H9 (cell line): ENCODE measurements around the gene RERE. TPM values are rescaled to one million over a fixed set of nuclear protein-coding genes. Genes with fewer than 3 reads are reported as not detected.

Source experiments
- DNase-seq: peaks from one replicate; pipeline ENCODE4 v3.0.0-alpha.2; 2017
- H2AFZ ChIP-seq: one replicate; pipeline ENCODE4 v1.6.1; 2013; ENCODE audit warnings: mild to moderate bottlenecking, low read length, control low read depth, moderate library complexity
- H2AK5ac ChIP-seq: 2 replicates; pipeline ENCODE4 v1.6.1; 2013; ENCODE audit warnings: low read length, control low read depth, mixed read lengths; ENCODE audit not compliant: insufficient read length
- H2BK120ac ChIP-seq: one replicate; pipeline ENCODE4 v1.6.1; 2013; ENCODE audit warnings: low read depth, mild to moderate bottlenecking, low read length, control low read depth, inconsistent platforms; ENCODE audit not compliant: poor library complexity, severe bottlenecking
- H2BK12ac ChIP-seq: 2 replicates; pipeline ENCODE4 v1.6.1; 2013; ENCODE audit warnings: low read length, control low read depth, mixed read lengths, low read depth; ENCODE audit not compliant: insufficient read length
- H2BK15ac ChIP-seq: 2 replicates; pipeline ENCODE4 v1.6.1; 2013; ENCODE audit warnings: low read depth, low read length, control low read depth
- H2BK20ac ChIP-seq: one replicate; pipeline ENCODE4 v1.6.1; 2013; ENCODE audit warnings: low read depth, mild to moderate bottlenecking, low read length, control low read depth, inconsistent platforms; ENCODE audit not compliant: poor library complexity, severe bottlenecking
- H2BK5ac ChIP-seq: 2 replicates; pipeline ENCODE4 v1.6.1; 2013; ENCODE audit warnings: low read length, control low read depth, mixed read lengths; ENCODE audit not compliant: insufficient read length
- H3K14ac ChIP-seq: 2 replicates; pipeline ENCODE4 v1.6.1; 2013; ENCODE audit warnings: low read length, control low read depth; ENCODE audit not compliant: insufficient read depth
- H3K18ac ChIP-seq: 2 replicates; pipeline ENCODE4 v1.6.1; 2013; ENCODE audit warnings: low read depth, mild to moderate bottlenecking, mixed read lengths, low read length, control low read depth; ENCODE audit not compliant: insufficient read length
- H3K23ac ChIP-seq: 2 replicates; pipeline ENCODE4 v1.6.1; 2013; ENCODE audit warnings: low read length, control low read depth, mixed read lengths, low read depth; ENCODE audit not compliant: insufficient read length
- H3K23me2 ChIP-seq: 2 replicates; pipeline ENCODE4 v1.6.1; 2013; ENCODE audit warnings: low read depth, mild to moderate bottlenecking, mixed read lengths, low read length, control low read depth; ENCODE audit not compliant: insufficient read length, poor library complexity, severe bottlenecking
- H3K27ac ChIP-seq: 2 replicates; pipeline ENCODE4 v1.5.1; 2013; ENCODE audit warnings: low read length, control low read depth, mixed read lengths, low read depth; ENCODE audit not compliant: insufficient read length
- H3K27me3 ChIP-seq: 2 replicates; pipeline ENCODE4 v1.6.1; 2013; ENCODE audit warnings: low read length, control low read depth, inconsistent platforms; ENCODE audit not compliant: insufficient read depth
- H3K4ac ChIP-seq: 2 replicates; pipeline ENCODE4 v1.6.1; 2013; ENCODE audit warnings: low read depth, mild to moderate bottlenecking, control low read depth, inconsistent platforms, low read length, moderate library complexity
- H3K4me1 ChIP-seq: 2 replicates; pipeline ENCODE4 v1.6.1; 2013; ENCODE audit warnings: low read length, control low read depth, inconsistent platforms; ENCODE audit not compliant: insufficient read depth
- H3K4me2 ChIP-seq: 2 replicates; pipeline ENCODE4 v1.6.1; 2013; ENCODE audit warnings: low read length, control low read depth, mixed read lengths; ENCODE audit not compliant: insufficient read length, insufficient read depth
- H3K56ac ChIP-seq: 2 replicates; pipeline ENCODE4 v1.6.1; 2013; ENCODE audit warnings: low read depth, mild to moderate bottlenecking, mixed read lengths, low read length, control low read depth; ENCODE audit not compliant: insufficient read length
- H3K79me1 ChIP-seq: 2 replicates; pipeline ENCODE4 v1.6.1; 2013; ENCODE audit warnings: low read depth, mild to moderate bottlenecking, moderate library complexity, low read length, control low read depth, inconsistent platforms; ENCODE audit not compliant: insufficient read depth, poor library complexity, severe bottlenecking
- H3K79me2 ChIP-seq: 2 replicates; pipeline ENCODE4 v1.6.1; 2013; ENCODE audit warnings: low read length, control low read depth, inconsistent platforms; ENCODE audit not compliant: insufficient read depth
- H3K9ac ChIP-seq: 2 replicates; pipeline ENCODE4 v1.6.1; 2013; ENCODE audit warnings: low read length, control low read depth, mixed read lengths; ENCODE audit not compliant: insufficient read length; ENCODE audit errors: extremely low read depth
- H3K9me3 ChIP-seq: one replicate; pipeline ENCODE4 v1.6.1; 2013; ENCODE audit warnings: low read depth, low read length, inconsistent platforms; ENCODE audit not compliant: control insufficient read depth
- H3T11ph ChIP-seq: one replicate; pipeline ENCODE4 v1.6.1; 2013; ENCODE audit warnings: mild to moderate bottlenecking, low read length, control low read depth, inconsistent platforms
- H4K20me1 ChIP-seq: one replicate; pipeline ENCODE4 v1.6.1; 2013; ENCODE audit not compliant: control insufficient read depth, insufficient read length, insufficient read depth
- H4K5ac ChIP-seq: 2 replicates; pipeline ENCODE4 v1.6.1; 2013; ENCODE audit warnings: low read depth, mild to moderate bottlenecking, mixed read lengths, low read length, control low read depth; ENCODE audit not compliant: insufficient read length
- H4K8ac ChIP-seq: replicated peaks from 2 replicates; pipeline ENCODE4 v1.6.1; 2013; ENCODE audit warnings: low read length, control low read depth, mixed read lengths, low read depth; ENCODE audit not compliant: insufficient read length
- H4K91ac ChIP-seq: 2 replicates; pipeline ENCODE4 v1.6.1; 2013; ENCODE audit warnings: low read depth, mild to moderate bottlenecking, moderate library complexity, mixed read lengths, low read length, control low read depth; ENCODE audit not compliant: insufficient read length
- H3K27ac Mint-ChIP-seq, 3 experiments: 2 replicates in 2 of 3; 3 replicates in 1 of 3; pipeline ENCODE4 v1.8.0; 2020 to 2021; ENCODE audit warnings: mixed read lengths in 3 of 3, mild to moderate bottlenecking in 1 of 3, moderate library complexity in 1 of 3
- H3K27me3 Mint-ChIP-seq: 2 replicates; pipeline ENCODE4 v1.8.0; 2021; ENCODE audit warnings: low read depth, mild to moderate bottlenecking, moderate library complexity, mixed read lengths
- H3K36me3 Mint-ChIP-seq, 3 experiments: 2 replicates in 2 of 3; 3 replicates in 1 of 3; pipeline ENCODE4 v1.8.0; 2020 to 2021; ENCODE audit warnings: low read depth in 3 of 3, mixed read lengths in 3 of 3; ENCODE audit not compliant: insufficient read depth in 1 of 3
- H3K4me1 Mint-ChIP-seq, 2 experiments: 2 replicates each; pipeline ENCODE4 v1.8.0; 2020; ENCODE audit warnings: mixed read lengths in 2 of 2
- H3K4me3 Mint-ChIP-seq, 2 experiments: 2 replicates in 1 of 2; 3 replicates in 1 of 2; pipeline ENCODE4 v1.8.0; 2020 to 2021; ENCODE audit warnings: mild to moderate bottlenecking in 2 of 2, mixed read lengths in 2 of 2, moderate library complexity in 1 of 2
- H3K9me3 Mint-ChIP-seq, 2 experiments: 2 replicates in 1 of 2; 3 replicates in 1 of 2; pipeline ENCODE4 v1.8.0; 2020; ENCODE audit warnings: mild to moderate bottlenecking in 2 of 2, mixed read lengths in 2 of 2, moderate library complexity in 1 of 2
- CTCF ChIP-seq: fragments of 200-600 bp; sonication (generic); conservative IDR thresholded peaks from 3 replicates; pipeline ENCODE4 v1.8.0; 2021; ENCODE audit warnings: antibody characterized with exemption, mild to moderate bottlenecking
- WGBS: extraction: QIAGEN DNeasy Blood & Tissue Kit; methylation state at CpG from one replicate; pipeline ENCODE4 v1.1.7; 2013; ENCODE audit warnings: missing lambda C conversion rate, low lambda C conversion rate, mixed read lengths; ENCODE audit not compliant: insufficient read length; ENCODE audit errors: extremely low coverage; 5-methylcytosine and 5-hydroxymethylcytosine counted together
- total RNA-seq: library from RNA; stranded (reverse); gene quantifications from 2 replicates; pipeline ENCODE4 v1.2.1, GENCODE V29; 2021

Gene RERE
- total RNA-seq, 1 experiment from 2014 or later: 103 TPM

- no peak overlapping the region for H4K5ac ChIP-seq
- H2BK12ac ChIP-seq: no peak overlapping the region
- H3K4me1 Mint-ChIP-seq: no peaks in the 10 kb centered on the region
- H3K79me2 ChIP-seq: no peaks in the 10 kb centered on the region; the same call in 1 of the 2 replicates
- no peak overlapping the region for H2AK5ac ChIP-seq
- no peaks in the 10 kb centered on the region for H3K4me1 ChIP-seq
- no peak overlapping the region for H2BK5ac ChIP-seq
- H3K9ac ChIP-seq: no peak overlapping the region
- H3K27me3 ChIP-seq: no peaks in the 10 kb centered on the region
- no peaks in the 10 kb centered on the region for H4K20me1 ChIP-seq
- H3K27ac Mint-ChIP-seq: peak overlapping the region in 2 of 3 experiments; percentile 12 to 18; a peak in 2 of 7 replicates
- no peaks in the 10 kb centered on the region for H3K9me3 ChIP-seq
- H3K36me3 Mint-ChIP-seq: peaks cover 37 to 65% (median 62%) of the 10 kb centered on the region in 3 experiments
- no peak overlapping the region for H3K56ac ChIP-seq
- H3K14ac ChIP-seq: no peak overlapping the region
- H3K23ac ChIP-seq: no peak overlapping the region
- no peaks in the 10 kb centered on the region for H3K79me1 ChIP-seq
- DNase-seq: no peak
- no peak overlapping the region for H2BK20ac ChIP-seq
- H3K4me2 ChIP-seq: no peak overlapping the region
- no peaks in the 10 kb centered on the region for H3K27me3 Mint-ChIP-seq
- no peak overlapping the region for H3K4me3 Mint-ChIP-seq
- no peak overlapping the region for H2AFZ ChIP-seq
- H3T11ph ChIP-seq: no peak overlapping the region
- no peak for TF ChIP-seq CTCF
- H3K9me3 Mint-ChIP-seq: peaks cover 8% of the 10 kb centered on the region in 2 experiments
- no peaks in the 10 kb centered on the region for H3K23me2 ChIP-seq
- no peak overlapping the region for H3K27ac ChIP-seq
- no peak overlapping the region for H2BK15ac ChIP-seq
- no CpG with 5 or more reads among the region's 3 CpGs for WGBS
- no peak overlapping the region for H4K8ac ChIP-seq
- H2BK120ac ChIP-seq: no peak overlapping the region
- no peak overlapping the region for H3K4ac ChIP-seq
- H3K18ac ChIP-seq: no peak overlapping the region
- no peak overlapping the region for H4K91ac ChIP-seq
Observed at GRCh38 chr1:8497210-8497819, 320.1 kb downstream of the RERE start.
